NCI-H128 (cell line): Measurements from ENCODE around the gene MAPK1.
"Not testable (repeated sequence)": the region's sequence is repeated elsewhere in the genome, so short reads cannot be mapped to it uniquely, and the experiment has no call there.

Source experiments
- DNase-seq: peaks from one replicate; lab custom pipeline; 2025; ENCODE audit not compliant: unreplicated experiment; lab: John Stamatoyannopoulos, UW

The MAPK1 gene

GRCh38 chr22:21823740-21824444, 43.6 kb downstream of the MAPK1 start:
- DNase-seq = no peak

- DNase-seq = no peak
These were observed 48.2 kb downstream of the MAPK1 start for GRCh38 chr22:21819183-21819770.

GRCh38 chr22:21818487-21819182, 48.8 kb downstream of the MAPK1 start:
- DNase-seq = no peak

GRCh38 chr22:21817497-21817853, 50.0 kb downstream of the MAPK1 start:
- not testable (repeated sequence) for DNase-seq

GRCh38 chr22:21816787-21817496, 50.5 kb downstream of the MAPK1 start:
- no peak for DNase-seq

GRCh38 chr22:21816472-21816786, 51.0 kb downstream of the MAPK1 start:
- no peak for DNase-seq

- no peak for DNase-seq
These were observed 51.5 kb downstream of the MAPK1 start for GRCh38 chr22:21815958-21816357.

- DNase-seq = no peak
These were observed 52.1 kb downstream of the MAPK1 start for GRCh38 chr22:21815357-21815756.

- DNase-seq = no peak
These were observed 55.5 kb downstream of the MAPK1 start for GRCh38 chr22:21811982-21812381.

- no peak for DNase-seq
These were observed 59.6 kb downstream of the MAPK1 start for GRCh38 chr22:21807544-21808529.

GRCh38 chr22:21805325-21805724, 62.1 kb downstream of the MAPK1 start:
- not testable (repeated sequence) for DNase-seq

- DNase-seq = no peak
These were observed 63.6 kb downstream of the MAPK1 start for GRCh38 chr22:21803811-21804249.

GRCh38 chr22:21802673-21803072, 64.8 kb downstream of the MAPK1 start:
- DNase-seq = no peak

GRCh38 chr22:21802056-21802455, 65.4 kb downstream of the MAPK1 start:
- DNase-seq = no peak

GRCh38 chr22:21801304-21801644, 66.2 kb downstream of the MAPK1 start:
- not testable (repeated sequence) for DNase-seq

GRCh38 chr22:21800552-21801303, 66.7 kb downstream of the MAPK1 start:
- DNase-seq = no peak

- no peak for DNase-seq
These were observed 69.8 kb downstream of the MAPK1 start for GRCh38 chr22:21797444-21798221.

- DNase-seq = no peak
These were observed 70.6 kb downstream of the MAPK1 start for GRCh38 chr22:21796863-21797262.

- no peak for DNase-seq
These were observed 71.2 kb downstream of the MAPK1 start for GRCh38 chr22:21796231-21796630.
